Esophagus squamous epithelium (tissue), 4 donors: Measurements from ENCODE around the gene SAMD5.

Experiments
- POLR2A ChIP-seq, 4 donors: fragments of 450-650 bp; IDR thresholded peaks; one replicate each; pipeline ENCODE4 v1.6.1; 2017; ENCODE audit warnings: antibody characterized with exemption in 4 of 4, mild to moderate bottlenecking in 4 of 4, moderate library complexity in 3 of 4
- TF ChIP-seq, protein P1 (sequence below), 6 experiments: fragments of 450-650 bp in 4 of 6; fragments of 200-600 bp in 2 of 6; sonication (generic) in 2 of 6; IDR thresholded peaks; one replicate each; pipeline ENCODE4 v1.5.1; 2016 to 2019; ENCODE audit warnings: antibody characterized with exemption in 6 of 6, mild to moderate bottlenecking in 4 of 6, moderate library complexity in 4 of 6

- TF ChIP-seq, protein P1, sequence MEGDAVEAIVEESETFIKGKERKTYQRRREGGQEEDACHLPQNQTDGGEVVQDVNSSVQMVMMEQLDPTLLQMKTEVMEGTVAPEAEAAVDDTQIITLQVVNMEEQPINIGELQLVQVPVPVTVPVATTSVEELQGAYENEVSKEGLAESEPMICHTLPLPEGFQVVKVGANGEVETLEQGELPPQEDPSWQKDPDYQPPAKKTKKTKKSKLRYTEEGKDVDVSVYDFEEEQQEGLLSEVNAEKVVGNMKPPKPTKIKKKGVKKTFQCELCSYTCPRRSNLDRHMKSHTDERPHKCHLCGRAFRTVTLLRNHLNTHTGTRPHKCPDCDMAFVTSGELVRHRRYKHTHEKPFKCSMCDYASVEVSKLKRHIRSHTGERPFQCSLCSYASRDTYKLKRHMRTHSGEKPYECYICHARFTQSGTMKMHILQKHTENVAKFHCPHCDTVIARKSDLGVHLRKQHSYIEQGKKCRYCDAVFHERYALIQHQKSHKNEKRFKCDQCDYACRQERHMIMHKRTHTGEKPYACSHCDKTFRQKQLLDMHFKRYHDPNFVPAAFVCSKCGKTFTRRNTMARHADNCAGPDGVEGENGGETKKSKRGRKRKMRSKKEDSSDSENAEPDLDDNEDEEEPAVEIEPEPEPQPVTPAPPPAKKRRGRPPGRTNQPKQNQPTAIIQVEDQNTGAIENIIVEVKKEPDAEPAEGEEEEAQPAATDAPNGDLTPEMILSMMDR (IDR thresholded peaks at IDR 0.05) = no peak
- no peak for TF ChIP-seq POLR2A (IDR thresholded peaks at IDR 0.05)
These were observed 53.2 kb downstream of the SAMD5 start for GRCh38 chr6:147561726-147562125.
